HG03439 (cell line): Measurements from ENCODE around the gene TTLL8.
"Not testable (repeated sequence)": the region's sequence is repeated elsewhere in the genome, so short reads cannot be mapped to it uniquely, and the experiment has no call there.

ENCODE experiments used
- ATAC-seq: cut with Tn5 transposase; IDR thresholded peaks from one replicate; pipeline ENCODE4 v1.9.1; 2021; ENCODE audit warnings: mild to moderate bottlenecking, moderate library complexity; ENCODE audit not compliant: unreplicated experiment

TTLL8 gene

GRCh38 chr22:50058061-50058905 lies at the start of gene TTLL8:
TTLL8 (minus strand) TSS chr22:50058298.
- ATAC-seq: no peak

GRCh38 chr22:50107529-50107928 lies 49.4 kb upstream of the TTLL8 start:
- no peak for ATAC-seq

- no peak for ATAC-seq
Measured at GRCh38 chr22:50105208-50106100, 47.4 kb upstream of the TTLL8 start.

- no peak for ATAC-seq
Measured at GRCh38 chr22:50104141-50104544, 46.0 kb upstream of the TTLL8 start.

- ATAC-seq: no peak
Measured at GRCh38 chr22:50102946-50103345, 44.8 kb upstream of the TTLL8 start.

- no peak for ATAC-seq
Measured at GRCh38 chr22:50101870-50102565, 43.9 kb upstream of the TTLL8 start.

- ATAC-seq: no peak
Measured at GRCh38 chr22:50098052-50098451, 40.0 kb upstream of the TTLL8 start.

- no peak for ATAC-seq
Measured at GRCh38 chr22:50092342-50092741, 34.2 kb upstream of the TTLL8 start.

GRCh38 chr22:50091092-50091768 lies 33.1 kb upstream of the TTLL8 start:
- ATAC-seq: no peak

- no peak for ATAC-seq
Measured at GRCh38 chr22:50090412-50090714, 32.3 kb upstream of the TTLL8 start.

GRCh38 chr22:50089682-50090411 lies 31.7 kb upstream of the TTLL8 start, which contains the start of gene MOV10L1:
MOV10L1 (plus strand) TSS chr22:50090006; CDS start chr22:50090089, 83 bp downstream.
- ATAC-seq: no peak

- ATAC-seq: no peak
Measured at GRCh38 chr22:50089231-50089630, 31.1 kb upstream of the TTLL8 start.

- no peak for ATAC-seq
Measured at GRCh38 chr22:50088096-50088495, 30.0 kb upstream of the TTLL8 start.

GRCh38 chr22:50087646-50088045 lies 29.5 kb upstream of the TTLL8 start:
- no peak for ATAC-seq

GRCh38 chr22:50086975-50087374 lies 28.9 kb upstream of the TTLL8 start:
- not testable (repeated sequence) for ATAC-seq

GRCh38 chr22:50086526-50086925 lies 28.4 kb upstream of the TTLL8 start:
- ATAC-seq: no peak

- ATAC-seq: no peak
Measured at GRCh38 chr22:50085211-50085972, 27.3 kb upstream of the TTLL8 start, which contains the start of gene MLC1. MLC1 (minus strand) TSS chr22:50085426; CDS start chr22:50084902, 524 bp downstream.

- no peak for ATAC-seq
Measured at GRCh38 chr22:50084614-50085021, 26.5 kb upstream of the TTLL8 start.

GRCh38 chr22:50084080-50084477 lies 26.0 kb upstream of the TTLL8 start:
- no peak for ATAC-seq
